ENCODE data around the gene CMTM3. TPM values are rescaled to one million over a fixed set of nuclear protein-coding genes. Genes with fewer than 3 reads are reported as not detected.
"Not testable (repeated sequence)": the region's sequence is repeated elsewhere in the genome, so short reads cannot be mapped to it uniquely, and the experiment has no call there.

CMTM3 gene
- total RNA-seq, 1 donor from 2014 or later = 89.2 TPM

DNA sequence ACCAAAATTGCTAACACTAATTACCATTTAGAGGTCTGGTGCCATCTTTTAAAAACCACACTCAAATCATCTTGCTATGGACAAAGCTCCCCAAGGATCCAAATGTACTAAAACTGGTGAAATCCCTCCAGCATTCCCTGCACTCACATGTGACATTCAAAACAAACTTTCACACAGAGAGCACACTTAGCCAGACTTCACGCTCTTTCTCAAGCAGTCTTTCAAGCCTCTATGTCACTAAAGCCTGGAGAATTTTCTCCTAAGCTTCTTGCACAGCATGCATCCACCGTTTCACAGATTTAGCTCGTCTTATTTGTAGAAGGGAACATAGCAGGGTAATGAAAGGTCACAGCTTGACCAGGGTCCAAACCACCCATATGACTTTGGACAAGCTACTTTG, 19.3 kb downstream of the CMTM3 start:
- Mint-ChIP-seq H3K4me3 (no peak overlapping the region), H3K36me3 (ENCODE audit: low read depth) (no peaks in the 10 kb centered on the region), H3K27ac (ENCODE audit: unreplicated experiment) (no peak overlapping the region), H3K4me1 (peaks cover 3% of the 10 kb centered on the region), H3K27me3 (ENCODE audit: low read depth) (no peaks in the 10 kb centered on the region), H3K9me3 (no peaks in the 10 kb centered on the region)
- DNase-seq (ENCODE audit: low read depth, low spot score) = no peak
- no peak for TF ChIP-seq CTCF (conservative IDR thresholded peaks at IDR 0.05)

- H3K9me3 Mint-ChIP-seq; H3K4me3 Mint-ChIP-seq; H3K27ac Mint-ChIP-seq (ENCODE audit: unreplicated experiment); H3K27me3 Mint-ChIP-seq (ENCODE audit: low read depth); DNase-seq (ENCODE audit: low read depth, low spot score); H3K36me3 Mint-ChIP-seq (ENCODE audit: low read depth); H3K4me1 Mint-ChIP-seq: not testable (repeated sequence)
Observed at GRCh38 chr16:66627611-66628378, 23.3 kb downstream of the CMTM3 start.

GRCh38 chr16:66629856-66630255, 25.4 kb downstream of the CMTM3 start:
- no peak for DNase-seq (ENCODE audit: low read depth, low spot score)

DNA sequence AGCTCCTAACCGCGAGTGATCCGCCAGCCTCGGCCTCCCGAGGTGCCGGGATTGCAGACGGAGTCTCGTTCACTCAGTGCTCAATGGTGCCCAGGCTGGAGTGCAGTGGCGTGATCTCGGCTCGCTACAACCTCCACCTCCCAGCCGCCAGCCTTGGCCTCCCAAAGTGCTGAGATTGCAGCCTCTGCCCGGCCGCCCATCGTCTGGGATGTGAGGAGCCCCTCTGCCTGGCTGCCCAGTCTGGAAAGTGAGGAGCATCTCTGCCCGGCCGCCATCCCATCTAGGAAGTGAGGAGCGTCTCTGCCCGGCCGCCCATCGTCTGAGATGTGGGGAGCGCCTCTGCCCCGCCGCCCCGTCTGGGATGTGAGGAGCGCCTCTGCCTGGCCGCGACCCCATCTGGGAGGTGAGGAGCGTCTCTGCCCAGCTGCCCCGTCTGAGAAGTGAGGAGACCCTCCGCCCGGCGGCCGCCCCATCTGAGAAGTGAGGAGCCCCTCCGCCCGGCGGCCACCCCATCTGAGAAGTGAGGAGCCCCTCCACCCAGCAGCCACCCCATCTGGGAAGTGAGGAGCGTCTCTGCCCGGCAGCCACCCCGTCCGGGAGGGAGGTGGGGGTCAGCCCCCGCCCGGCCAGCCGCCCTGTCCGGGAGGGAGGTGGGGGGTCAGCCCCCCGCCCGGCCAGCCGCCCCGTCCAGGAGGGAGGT, 26.2 kb downstream of the CMTM3 start:
- H3K4me3 Mint-ChIP-seq; H3K27me3 Mint-ChIP-seq (ENCODE audit: low read depth); H3K27ac Mint-ChIP-seq (ENCODE audit: unreplicated experiment); H3K4me1 Mint-ChIP-seq; DNase-seq (ENCODE audit: low read depth, low spot score); H3K36me3 Mint-ChIP-seq (ENCODE audit: low read depth); H3K9me3 Mint-ChIP-seq: not testable (repeated sequence)

More at GRCh38 chr16:66629856-66630255, 25.4 kb downstream of the CMTM3 start:
- no peak for TF ChIP-seq CTCF (conservative IDR thresholded peaks at IDR 0.05)
- Mint-ChIP-seq H3K27me3 (ENCODE audit: low read depth) (no peaks in the 10 kb centered on the region), H3K36me3 (ENCODE audit: low read depth) (peaks cover 9% of the 10 kb centered on the region), H3K27ac (ENCODE audit: unreplicated experiment) (no peak overlapping the region), H3K4me1 (no peaks in the 10 kb centered on the region), H3K4me3 (no peak overlapping the region), H3K9me3 (no peaks in the 10 kb centered on the region)

- H3K27me3 Mint-ChIP-seq (ENCODE audit: low read depth); H3K4me3 Mint-ChIP-seq; H3K9me3 Mint-ChIP-seq; DNase-seq (ENCODE audit: low read depth, low spot score); H3K36me3 Mint-ChIP-seq (ENCODE audit: low read depth); H3K27ac Mint-ChIP-seq (ENCODE audit: unreplicated experiment); H3K4me1 Mint-ChIP-seq: not testable (repeated sequence)
Observed at GRCh38 chr16:66631558-66631957, 27.1 kb downstream of the CMTM3 start.

GRCh38 chr16:66634527-66635196, 30.2 kb downstream of the CMTM3 start:
- no peak for TF ChIP-seq CTCF (conservative IDR thresholded peaks at IDR 0.05)
- H3K4me3 Mint-ChIP-seq = no peak overlapping the region
- peaks cover 6% of the 10 kb centered on the region for H3K36me3 Mint-ChIP-seq (ENCODE audit: low read depth)
- H3K9me3 Mint-ChIP-seq = no peaks in the 10 kb centered on the region
- H3K27ac Mint-ChIP-seq (ENCODE audit: unreplicated experiment) = no peak overlapping the region
- H3K4me1 Mint-ChIP-seq = peaks cover 12% of the 10 kb centered on the region
- no peak for DNase-seq (ENCODE audit: low read depth, low spot score)
- H3K27me3 Mint-ChIP-seq (ENCODE audit: low read depth) = no peaks in the 10 kb centered on the region

DNA sequence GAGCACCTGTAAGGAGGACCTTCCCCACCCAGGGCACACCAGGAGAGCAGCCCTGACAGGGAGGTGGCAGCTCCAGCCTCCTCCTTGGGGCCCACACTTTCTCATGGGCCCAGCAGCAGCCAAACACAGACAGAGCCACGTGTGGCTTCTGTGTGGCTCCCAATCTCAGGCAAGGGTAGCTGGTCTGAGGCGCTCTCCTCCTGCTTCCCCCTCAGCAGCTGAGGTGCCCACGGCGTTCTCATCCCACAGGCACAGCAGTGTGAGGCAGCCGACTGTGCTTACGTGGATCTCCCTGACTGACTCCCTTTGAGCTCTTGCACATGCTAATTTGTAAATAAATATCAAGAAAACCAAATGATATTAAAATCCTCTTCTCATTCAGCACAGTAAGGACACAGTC, 30.9 kb downstream of the CMTM3 start:
- no peak overlapping the region for H3K27ac Mint-ChIP-seq (ENCODE audit: unreplicated experiment)

More for the DNA sequence above, 30.9 kb downstream of the CMTM3 start:
- no peak overlapping the region for H3K4me3 Mint-ChIP-seq
- H3K4me1 Mint-ChIP-seq = peaks cover 12% of the 10 kb centered on the region
- no peaks in the 10 kb centered on the region for H3K27me3 Mint-ChIP-seq (ENCODE audit: low read depth)
- no peak for DNase-seq (ENCODE audit: low read depth, low spot score)
- no peak for TF ChIP-seq CTCF (conservative IDR thresholded peaks at IDR 0.05)
- H3K9me3 Mint-ChIP-seq = no peaks in the 10 kb centered on the region
- peaks cover 6% of the 10 kb centered on the region for H3K36me3 Mint-ChIP-seq (ENCODE audit: low read depth)
